Measurements from ENCODE around the gene KIAA0232.

- TF ChIP-seq EHMT2 (IDR thresholded peaks at IDR 0.05) (no peak), ZNF23 (CRISPR knock-in tag; IDR thresholded peaks at IDR 0.05) (no peak), ZNF12 (CRISPR knock-in tag; IDR thresholded peaks at IDR 0.05) (no peak), RAD21 (CRISPR knock-in tag; conservative IDR thresholded peaks at IDR 0.05 in 1 of 2, IDR thresholded peaks at IDR 0.05 in 1 of 2) (no peak), KLF16 (IDR thresholded peaks at IDR 0.05) (no peak), PRPF4 (IDR thresholded peaks at IDR 0.05; ENCODE audit: insufficient read depth, low read depth, low read length, poor library complexity, severe bottlenecking) (no peak), RNF219 (CRISPR knock-in tag; IDR thresholded peaks at IDR 0.05) (no peak), E2F4 (CRISPR knock-in tag; IDR thresholded peaks at IDR 0.05; ENCODE audit: low read depth) (no peak), ZBTB7A (IDR thresholded peaks at IDR 0.05; ENCODE audit: borderline replicate concordance, control insufficient read depth, low read depth, low read length) (no peak), C11orf30 (IDR thresholded peaks at IDR 0.05; ENCODE audit: low read depth) (no peak), HDAC6 (IDR thresholded peaks at IDR 0.05; ENCODE audit: low read depth, low read length) (no peak)
Measured at GRCh38 chr4:6881908-6882307, 99.4 kb downstream of the KIAA0232 start.

Measured in K562 (cell line).